GM12892 (cell line): ENCODE data around the gene CORO1C.

ENCODE experiments used
- POLR2A ChIP-seq: IDR thresholded peaks from 2 replicates; pipeline ENCODE4 v1.6.1; 2011; ENCODE audit warnings: low read depth, low read length, control low read depth
- POLR2AphosphoS5 ChIP-seq: IDR thresholded peaks from 2 replicates; pipeline ENCODE4 v1.6.1; 2011; ENCODE audit warnings: low read depth, low read length, control low read depth

GRCh38 chr12:108607981-108608600, 123.2 kb downstream of the CORO1C start:
- TF ChIP-seq POLR2A (no peak), POLR2AphosphoS5 (no peak)
